NCI-H526 (cell line): ENCODE measurements around the gene TSPAN18.

Experiments used
- DNase-seq, 2 experiments: peaks; one replicate each; lab custom pipeline; 2025; lab: John Stamatoyannopoulos, UW

TSPAN18 gene

DNA sequence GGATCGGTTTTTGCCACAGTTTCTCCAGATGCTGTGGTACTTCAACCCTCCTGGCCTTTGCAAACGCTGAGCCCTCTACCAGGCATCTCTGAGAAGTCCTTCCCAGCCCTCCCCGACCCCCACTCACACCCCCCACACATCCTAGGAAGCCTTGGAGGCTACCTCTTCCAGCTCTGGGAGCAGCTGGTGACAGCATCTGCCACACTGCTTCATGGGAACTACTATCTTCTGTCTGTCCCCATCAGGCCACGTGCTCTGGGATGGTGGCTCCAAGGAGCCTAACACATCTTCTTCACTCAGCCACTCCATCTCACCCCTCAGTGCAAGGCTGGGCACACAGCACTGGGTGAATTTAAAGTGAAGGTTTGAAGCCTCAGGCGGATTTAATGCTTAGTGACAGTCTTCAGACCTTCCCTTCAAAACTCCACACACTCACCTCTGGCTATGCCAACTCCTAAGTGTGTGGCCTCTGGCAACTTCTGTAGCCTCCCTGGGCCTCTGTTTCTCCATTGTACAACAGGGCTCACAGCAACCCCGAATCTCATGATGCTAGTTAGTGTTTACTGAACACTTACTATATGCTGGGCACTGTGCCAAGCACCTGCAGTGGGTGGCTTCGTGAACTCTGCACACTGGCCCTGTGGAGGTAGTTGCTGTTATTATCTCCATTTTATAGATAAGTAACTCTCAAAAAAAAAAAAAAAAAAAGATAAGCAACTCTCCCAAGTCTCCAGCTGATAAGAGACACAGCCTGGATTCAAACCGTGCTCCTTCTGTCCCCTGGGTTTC is 231.2 kb downstream of the TSPAN18 start:
- DNase-seq: no peak

DNA sequence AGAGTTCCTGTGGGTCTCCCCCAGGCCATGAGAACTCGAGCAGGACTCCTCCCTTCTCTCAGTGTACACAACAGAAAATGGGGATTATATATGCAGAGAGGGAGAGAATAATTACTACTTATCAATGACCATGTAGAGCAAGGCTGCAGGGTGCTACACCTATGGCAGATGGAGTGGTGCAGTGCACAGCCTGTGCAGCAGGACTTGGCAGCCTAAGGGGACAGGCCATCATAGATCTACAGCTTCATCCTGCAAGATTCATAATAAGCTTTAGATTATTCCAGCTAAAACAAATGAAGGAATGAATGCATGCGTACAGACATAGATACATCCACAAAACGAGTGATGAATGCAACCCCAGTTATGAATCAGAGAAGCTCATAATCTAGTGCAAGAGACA is 232.3 kb downstream of the TSPAN18 start:
- no peak for DNase-seq

DNA sequence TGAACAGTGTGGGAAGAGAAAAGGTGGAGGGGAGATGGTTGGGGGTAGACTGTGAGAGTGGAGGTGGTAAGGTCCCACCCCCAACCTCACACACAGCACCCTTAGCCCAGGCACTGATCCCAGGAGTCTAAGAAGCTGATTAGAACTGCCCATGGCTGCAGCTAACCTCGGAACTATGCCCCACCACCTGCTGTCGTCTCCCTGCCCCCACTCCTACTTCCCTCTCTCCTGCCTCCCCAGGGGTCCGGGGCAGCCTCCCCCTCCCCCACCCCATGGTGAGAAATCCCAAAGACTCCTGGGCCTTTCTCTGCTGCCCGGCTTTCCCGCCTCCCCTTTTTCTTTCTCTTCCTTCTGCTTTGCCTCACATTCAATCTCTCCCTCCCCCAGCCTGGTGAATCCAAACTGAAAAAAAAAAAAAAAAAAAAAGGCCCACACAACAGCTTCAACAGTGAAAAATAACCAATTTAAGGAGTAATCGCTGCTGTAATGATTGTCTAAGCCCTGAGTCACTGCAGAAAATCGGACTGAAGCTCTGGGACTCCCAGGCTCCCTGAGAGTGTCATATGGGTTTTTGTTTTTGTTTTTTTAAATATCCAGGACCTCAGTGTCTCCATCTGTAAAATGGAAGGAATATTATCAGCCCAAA is 233.6 kb downstream of the TSPAN18 start:
- no peak for DNase-seq

DNA sequence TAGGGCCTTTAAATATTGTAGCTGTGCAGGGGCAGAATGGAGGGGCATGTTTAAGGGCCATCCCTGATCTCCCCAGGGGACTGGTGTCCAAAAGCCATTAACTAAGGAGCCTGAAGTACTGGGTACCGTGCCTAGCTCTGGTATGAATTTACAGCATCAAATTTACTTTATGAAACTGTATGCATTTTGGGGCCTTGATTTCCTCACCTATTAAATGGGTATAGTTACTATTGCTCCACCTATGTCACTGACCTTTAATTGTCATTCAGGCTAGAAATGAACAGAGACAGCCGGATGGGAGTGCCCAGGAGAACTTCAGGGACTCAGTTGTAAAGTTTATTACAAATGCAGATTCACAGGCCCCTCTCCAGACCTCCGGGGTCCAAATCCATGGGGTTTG is 235.7 kb downstream of the TSPAN18 start:
- no peak for DNase-seq

GRCh38 chr11:44963136-44963535 is 236.4 kb downstream of the TSPAN18 start:
- no peak for DNase-seq

- no peak for DNase-seq
Measured at GRCh38 chr11:44963948-44964347, 237.2 kb downstream of the TSPAN18 start.

- no peak for DNase-seq
Measured at GRCh38 chr11:44964526-44965209, 237.9 kb downstream of the TSPAN18 start.

DNA sequence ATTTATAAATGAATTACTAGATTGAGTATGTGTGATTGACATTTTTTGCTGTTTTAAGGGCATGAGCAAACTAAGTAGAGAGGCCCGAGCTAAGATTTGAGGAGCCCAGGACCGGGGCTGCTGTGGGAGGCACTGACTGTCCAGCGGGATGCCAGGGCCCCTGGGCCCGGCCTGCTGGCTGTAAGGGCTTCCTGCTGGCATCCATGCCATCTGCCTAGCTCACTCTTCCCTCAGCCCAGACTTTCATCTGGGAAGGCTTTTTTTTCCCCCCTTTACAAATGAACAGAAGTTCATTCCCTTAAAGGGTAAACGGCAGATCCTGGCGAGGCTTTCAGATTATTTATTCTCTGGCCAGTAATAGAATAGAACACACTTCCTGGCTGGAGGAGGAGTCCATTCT is 239.9 kb downstream of the TSPAN18 start:
- no peak for DNase-seq

DNA sequence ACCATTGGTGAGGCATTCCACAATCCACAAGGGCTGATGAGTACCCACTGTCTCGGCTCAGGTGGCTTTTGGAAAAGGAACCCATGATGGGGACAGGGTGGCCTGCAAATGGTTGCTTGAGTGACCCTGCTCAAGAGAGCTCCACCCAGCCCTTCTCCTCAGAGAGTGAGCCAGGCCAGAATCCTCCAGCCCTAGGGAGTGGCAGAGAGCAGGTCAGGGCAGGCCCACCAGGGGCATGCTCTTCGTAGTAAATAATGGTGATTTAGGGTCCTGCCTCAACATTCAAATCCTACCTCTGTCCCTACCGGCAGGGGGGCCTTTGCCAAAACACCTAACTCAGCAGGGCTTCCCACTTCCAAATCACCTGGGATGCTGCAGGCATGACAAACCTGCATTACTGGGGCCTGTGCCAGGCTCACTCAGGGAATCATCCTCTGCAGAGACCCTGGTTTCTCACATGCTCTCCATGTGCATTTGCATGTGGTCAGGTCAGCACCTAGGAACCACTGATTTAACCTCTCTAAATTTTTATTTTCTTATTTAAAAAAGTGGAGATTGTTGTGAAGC is 241.3 kb downstream of the TSPAN18 start:
- DNase-seq: no peak

GRCh38 chr11:44968510-44968909 is 241.7 kb downstream of the TSPAN18 start:
- no peak for DNase-seq

GRCh38 chr11:44969651-44970252 is 243.0 kb downstream of the TSPAN18 start:
- DNase-seq: no peak

DNA sequence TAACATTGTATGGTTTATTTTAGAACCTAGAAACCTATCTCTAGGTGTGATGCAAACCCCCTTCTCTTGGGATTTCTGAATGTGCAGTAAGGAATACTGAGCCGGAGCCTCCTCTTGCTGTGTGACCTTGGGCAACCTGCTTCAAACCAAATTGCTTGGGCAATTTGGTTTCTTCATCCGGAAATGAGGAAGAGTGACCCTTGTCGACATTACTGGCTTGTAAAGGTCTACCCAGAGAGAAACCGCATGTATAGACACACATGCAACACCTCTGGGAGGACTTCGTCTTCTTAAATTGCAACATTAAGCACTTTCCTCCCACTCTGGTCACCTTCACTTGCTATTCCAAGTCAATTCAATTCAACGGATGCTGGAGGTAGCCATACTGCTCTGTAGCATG is 243.5 kb downstream of the TSPAN18 start:
- no peak for DNase-seq

DNA sequence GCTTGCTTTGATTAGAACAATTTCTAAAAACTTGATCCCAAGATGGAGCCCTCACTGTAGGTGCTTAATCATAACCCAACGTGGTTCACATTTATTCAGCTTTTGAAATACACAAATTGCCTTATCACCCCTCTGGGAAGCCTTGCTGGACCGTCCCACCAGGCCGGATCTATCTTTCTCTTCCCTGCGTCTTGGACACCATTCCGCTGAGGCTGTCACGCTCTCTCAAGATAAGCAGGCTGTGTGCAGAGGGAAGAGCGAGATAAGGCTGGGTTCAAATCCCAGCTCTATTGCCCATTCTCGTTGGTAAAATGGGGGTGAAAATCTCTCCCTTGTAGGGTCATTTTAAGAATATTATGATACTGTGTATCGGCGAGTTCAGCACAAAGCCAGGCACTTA is 244.4 kb downstream of the TSPAN18 start:
- no peak for DNase-seq

DNA sequence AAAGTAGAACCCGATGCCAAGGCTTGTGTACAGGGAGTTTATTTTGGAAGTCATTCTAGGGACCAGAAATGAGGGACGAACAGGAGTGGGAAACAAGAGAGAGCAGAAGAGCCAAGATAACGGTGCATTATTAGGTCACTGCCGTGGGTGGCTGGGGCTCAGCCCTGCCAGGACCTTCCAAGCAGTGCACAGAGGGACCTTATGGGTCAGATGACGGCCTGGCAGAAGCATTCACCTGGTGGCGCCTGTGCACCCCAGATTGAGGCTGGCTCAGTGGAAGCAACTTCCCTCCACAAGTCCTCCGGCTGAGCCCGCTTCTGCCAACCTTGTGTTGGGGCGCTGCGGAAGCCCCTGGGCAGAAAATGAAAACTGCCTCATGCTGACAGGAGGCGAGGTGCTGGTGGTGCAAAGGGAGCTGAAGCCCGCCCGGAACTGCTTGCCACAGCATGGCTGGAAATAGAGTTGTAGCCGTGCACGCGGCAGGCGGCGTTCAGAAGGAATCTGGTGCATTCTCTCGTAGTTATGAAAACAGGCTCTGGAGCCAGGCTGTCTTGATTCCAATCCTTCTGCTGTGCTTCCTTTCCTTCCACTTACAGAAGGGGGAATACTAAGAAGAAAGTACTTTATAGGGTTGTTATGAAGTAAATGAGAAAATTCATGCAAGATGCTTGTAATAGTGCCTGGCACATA is 246.1 kb downstream of the TSPAN18 start:
- DNase-seq: no peak

DNA sequence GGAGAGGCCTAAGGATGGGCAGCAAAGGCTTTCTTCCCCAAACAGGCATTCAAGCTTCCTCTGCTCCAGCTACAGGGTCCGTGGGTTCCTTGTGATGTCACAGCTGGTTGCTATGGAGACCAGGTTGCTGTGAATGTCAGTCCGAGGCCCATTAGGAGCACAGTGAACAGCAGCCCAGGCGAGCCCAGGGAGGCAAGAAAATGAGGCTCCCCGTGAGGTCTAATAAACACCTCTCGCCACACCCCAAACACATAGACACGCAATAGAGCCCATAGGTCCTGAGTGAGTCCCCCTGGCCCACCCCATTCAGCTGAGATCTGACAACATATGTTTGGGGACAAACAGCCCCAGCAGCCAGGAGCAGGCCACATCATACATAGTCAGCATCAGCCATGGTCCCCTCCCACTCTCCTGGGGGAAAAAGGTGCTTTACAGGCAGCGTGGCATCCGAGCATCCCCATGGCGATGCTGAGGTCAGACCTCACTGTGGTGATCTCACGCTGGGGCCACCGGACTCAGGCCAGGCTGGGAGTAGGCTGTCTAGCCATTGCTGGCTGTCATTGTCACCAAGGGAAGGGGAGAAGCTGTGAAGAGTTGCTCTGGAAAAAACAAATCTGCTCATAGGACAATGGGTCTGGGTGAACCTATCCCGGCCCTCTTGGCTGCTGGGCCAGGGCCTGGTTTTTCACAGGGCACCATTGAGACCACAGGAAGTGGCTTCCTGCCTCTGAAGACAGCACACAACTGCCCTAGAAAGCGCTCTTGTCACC is 247.1 kb downstream of the TSPAN18 start:
- DNase-seq: no peak

GRCh38 chr11:44974402-44975000 is 247.7 kb downstream of the TSPAN18 start:
- no peak for DNase-seq

DNA sequence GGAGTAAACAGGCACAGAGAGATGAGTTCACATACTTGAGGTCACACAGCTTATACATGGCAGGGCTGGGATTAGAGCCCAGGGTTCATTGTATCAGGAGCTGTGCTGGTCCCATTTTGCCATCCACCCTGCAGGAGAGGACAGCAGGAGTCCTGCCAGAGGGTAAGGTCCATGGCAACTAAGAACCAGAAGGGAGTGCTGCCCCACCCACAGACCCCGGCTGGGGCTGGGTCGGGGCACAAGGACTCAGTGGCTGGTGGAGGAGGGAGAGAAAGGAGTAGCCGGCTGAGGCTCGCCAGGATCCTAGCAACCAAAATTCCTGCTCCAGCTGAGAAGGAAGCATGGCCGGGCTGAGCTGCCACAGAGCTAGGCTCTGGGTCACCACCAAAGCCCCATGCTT is 249.8 kb downstream of the TSPAN18 start:
- DNase-seq: no peak

- peak in 1 of 2 experiments; percentile 26 for DNase-seq
Measured at GRCh38 chr11:44977493-44977984, 250.8 kb downstream of the TSPAN18 start.

DNA sequence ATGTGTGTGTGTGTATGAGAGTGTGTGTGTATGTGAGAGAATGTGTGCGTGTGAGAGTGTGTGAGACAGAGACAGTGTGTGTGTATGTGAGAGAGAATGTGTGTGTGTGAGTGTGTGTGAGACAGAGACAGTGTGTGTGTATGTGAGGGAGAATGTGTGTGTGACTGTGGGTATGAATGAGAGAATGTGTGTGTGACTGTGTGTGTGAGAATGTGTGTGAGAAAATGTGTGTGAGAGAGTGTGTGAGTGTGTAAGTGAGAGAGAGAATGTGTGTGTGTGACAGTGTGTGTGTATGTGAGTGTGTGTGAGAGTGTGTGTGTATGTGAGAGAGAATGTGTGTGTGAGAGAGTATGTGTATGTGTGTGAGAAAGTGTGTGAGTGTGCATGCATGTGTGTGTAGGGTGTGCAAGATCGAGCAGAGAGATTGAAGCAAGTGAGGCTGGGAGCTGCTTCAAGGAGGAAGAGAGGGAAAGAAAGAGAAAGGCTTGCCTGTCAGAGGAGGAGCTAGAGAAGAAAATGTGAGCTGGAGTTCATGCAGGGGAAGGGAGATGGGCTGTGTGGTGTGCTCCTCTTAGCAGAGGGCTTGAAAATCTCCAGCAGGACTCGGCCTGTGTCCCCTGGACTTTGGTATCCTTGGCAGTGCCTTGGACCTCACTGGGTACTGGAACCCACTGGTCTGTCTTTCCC is 251.7 kb downstream of the TSPAN18 start:
- DNase-seq: peak in 1 of 2 experiments; percentile 60

DNA sequence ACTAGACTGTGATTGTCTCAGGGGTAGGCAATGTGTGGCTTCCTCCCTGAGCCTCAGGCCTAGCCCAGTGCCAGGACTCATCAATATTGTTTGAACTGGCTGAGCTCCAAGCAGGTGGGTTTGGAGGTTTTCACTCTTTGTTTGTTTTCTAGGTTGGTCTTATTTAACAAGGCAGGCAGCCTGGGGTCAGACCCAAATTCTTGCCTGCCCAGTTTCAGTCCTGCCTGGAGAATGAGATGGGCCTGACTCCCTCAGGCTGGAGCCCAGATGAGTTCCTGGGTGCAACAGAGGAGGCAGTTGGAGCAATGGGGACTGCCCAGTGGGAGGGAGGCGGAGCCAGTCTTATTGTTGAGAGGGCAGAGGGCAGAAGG is 252.2 kb downstream of the TSPAN18 start:
- DNase-seq: peak; percentile 90 to 92
